ENCODE results near the gene ERF.
"Not testable (repeated sequence)": the region's sequence is repeated elsewhere in the genome, so short reads cannot be mapped to it uniquely, and the experiment has no call there.

The ERF gene

GRCh38 chr19:42276284-42276683, 21.4 kb upstream of the ERF start:
- no peak for DNase-seq

DNA sequence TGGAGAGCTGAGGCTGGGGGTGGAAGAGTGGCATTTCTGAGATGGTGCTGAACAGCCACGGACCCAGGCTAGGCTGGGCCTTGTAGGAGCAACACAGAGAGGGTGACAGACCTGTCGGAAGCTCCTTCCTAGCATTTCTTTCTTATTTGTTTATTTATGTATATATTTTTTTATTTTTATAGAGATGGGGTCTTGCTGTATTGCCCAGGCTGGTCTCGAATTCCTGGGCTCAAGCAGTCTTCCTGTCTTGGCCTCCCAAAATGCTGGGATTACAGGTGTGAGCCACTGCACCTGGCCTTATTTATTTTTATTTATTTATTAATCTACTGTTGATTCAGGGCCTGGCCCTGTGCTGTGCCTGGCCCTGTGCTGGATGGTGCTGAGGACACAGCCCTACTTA, 20.6 kb upstream of the ERF start:
- no peak for DNase-seq

- DNase-seq: no peak
Observed at GRCh38 chr19:42275103-42275502, 20.2 kb upstream of the ERF start.

GRCh38 chr19:42274065-42274682, 19.2 kb upstream of the ERF start:
- no peak for DNase-seq

DNA sequence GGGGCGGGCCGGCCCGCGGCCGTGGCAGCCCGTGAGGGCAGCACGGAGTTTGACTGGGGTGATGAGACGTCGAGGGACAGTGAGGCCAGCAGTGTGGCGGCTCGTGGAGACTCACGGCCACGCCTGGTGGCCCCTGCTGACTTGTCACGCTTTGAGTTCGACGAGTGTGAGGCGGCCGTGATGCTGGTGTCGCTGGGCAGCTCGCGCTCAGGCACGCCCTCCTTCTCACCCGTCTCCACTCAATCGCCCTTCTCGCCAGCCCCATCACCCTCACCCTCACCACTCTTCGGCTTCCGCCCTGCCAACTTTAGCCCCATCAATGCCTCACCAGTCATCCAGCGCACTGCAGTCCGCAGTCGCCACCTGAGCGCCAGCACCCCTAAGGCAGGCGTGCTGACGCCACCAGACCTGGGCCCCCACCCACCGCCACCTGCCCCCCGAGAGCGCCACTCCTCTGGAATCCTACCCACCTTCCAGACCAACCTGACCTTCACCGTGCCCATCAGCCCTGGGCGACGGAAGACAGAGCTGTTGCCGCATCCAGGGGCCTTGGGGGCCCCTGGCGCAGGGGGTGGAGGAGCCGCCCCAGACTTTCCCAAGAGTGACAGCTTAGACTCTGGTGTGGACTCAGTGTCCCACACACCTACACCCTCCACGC, 18.6 kb upstream of the ERF start:
- DNase-seq: no peak

DNA sequence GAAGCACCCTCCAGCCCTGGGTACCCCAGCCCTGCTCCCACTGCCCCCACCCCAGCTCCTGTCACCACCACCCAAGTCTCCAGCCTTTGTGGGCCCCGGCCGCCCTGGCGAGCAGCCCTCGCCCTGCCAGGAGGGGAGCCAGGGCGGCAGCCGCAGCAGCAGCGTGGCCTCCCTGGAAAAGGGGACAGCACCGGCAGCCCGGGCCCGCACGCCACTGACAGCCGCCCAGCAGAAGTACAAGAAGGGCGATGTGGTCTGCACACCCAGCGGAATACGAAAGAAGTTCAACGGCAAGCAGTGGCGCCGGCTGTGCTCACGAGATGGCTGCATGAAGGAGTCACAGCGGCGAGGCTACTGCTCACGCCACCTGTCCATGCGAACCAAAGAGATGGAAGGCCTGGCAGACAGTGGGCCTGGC, 18.1 kb upstream of the ERF start:
- no peak for DNase-seq

GRCh38 chr19:42272535-42272897, 17.6 kb upstream of the ERF start:
- DNase-seq: no peak

- DNase-seq: no peak
Observed at GRCh38 chr19:42271861-42272534, 17.1 kb upstream of the ERF start.

GRCh38 chr19:42271045-42271419, 16.1 kb upstream of the ERF start:
- peak in 2 of 56 donors; percentile 11 to 43 for DNase-seq

GRCh38 chr19:42270346-42271044, 15.6 kb upstream of the ERF start:
- DNase-seq: peak in 37 of 56 donors; percentile 21 to 81 (median 51)

- DNase-seq: no peak
Observed at GRCh38 chr19:42269478-42270345, 14.8 kb upstream of the ERF start.

GRCh38 chr19:42268704-42269477, 14.0 kb upstream of the ERF start, which contains the start of gene CIC:
TSS of gene CIC (plus strand) at chr19:42269252. CDS start at chr19:42271784, 2,532 bp downstream.
- DNase-seq: peak; percentile 98 to 100 (median 100)

- peak; percentile 96 to 100 (median 100) for DNase-seq
Observed at GRCh38 chr19:42268142-42268703, 13.3 kb upstream of the ERF start.

GRCh38 chr19:42267644-42268141, 12.8 kb upstream of the ERF start:
- no peak for DNase-seq

GRCh38 chr19:42266928-42267603, 12.1 kb upstream of the ERF start:
- DNase-seq: not testable (repeated sequence)

- not testable (repeated sequence) for DNase-seq
Observed at GRCh38 chr19:42266105-42266504, 11.2 kb upstream of the ERF start.

DNA sequence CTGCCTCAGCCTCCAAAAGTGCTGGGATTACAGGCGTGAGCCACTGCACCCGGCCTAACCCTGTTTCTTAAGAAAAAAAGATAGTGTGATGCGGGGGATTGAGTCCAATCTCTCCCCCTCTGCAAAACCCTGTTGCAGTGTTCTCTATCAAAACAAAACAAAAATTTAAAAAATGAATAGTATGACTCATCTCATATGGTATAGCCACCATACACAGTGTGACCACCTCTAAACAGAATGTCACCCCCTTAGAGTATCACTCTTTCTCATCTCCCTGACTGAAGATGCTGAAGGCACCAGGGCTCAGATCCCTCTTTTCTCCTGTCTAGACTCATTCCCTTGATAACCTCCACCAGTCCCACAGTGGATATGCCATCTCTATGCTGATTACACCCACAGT, 6.8 kb upstream of the ERF start:
- DNase-seq: no peak

- not testable (repeated sequence) for DNase-seq
Observed at GRCh38 chr19:42257842-42258241, 2.9 kb upstream of the ERF start.

Data from nucleus accumbens (tissue), 56 donors.